Measurements from ENCODE around the gene USP19.

Gene USP19

DNA sequence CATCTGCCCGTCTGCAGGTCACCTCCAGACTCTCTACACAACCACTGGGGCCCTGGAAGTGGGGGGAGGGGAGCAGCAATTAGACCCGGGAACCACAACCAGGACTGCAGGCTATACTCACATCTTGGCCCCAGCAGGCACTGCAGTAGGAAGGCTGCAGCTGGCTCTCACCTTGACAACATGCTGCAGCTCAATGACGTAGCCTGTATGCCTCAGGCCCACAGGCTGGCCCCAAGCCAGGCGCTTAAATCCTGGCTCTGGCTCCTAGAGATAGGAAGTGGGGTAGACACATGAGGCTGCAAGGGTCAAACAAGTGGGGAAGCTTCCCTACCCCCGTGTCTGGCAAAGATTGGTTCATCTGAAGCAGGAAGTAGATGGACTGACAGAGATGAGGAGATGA, 22.2 kb downstream of the USP19 start:
- DNase-seq = no peak

DNA sequence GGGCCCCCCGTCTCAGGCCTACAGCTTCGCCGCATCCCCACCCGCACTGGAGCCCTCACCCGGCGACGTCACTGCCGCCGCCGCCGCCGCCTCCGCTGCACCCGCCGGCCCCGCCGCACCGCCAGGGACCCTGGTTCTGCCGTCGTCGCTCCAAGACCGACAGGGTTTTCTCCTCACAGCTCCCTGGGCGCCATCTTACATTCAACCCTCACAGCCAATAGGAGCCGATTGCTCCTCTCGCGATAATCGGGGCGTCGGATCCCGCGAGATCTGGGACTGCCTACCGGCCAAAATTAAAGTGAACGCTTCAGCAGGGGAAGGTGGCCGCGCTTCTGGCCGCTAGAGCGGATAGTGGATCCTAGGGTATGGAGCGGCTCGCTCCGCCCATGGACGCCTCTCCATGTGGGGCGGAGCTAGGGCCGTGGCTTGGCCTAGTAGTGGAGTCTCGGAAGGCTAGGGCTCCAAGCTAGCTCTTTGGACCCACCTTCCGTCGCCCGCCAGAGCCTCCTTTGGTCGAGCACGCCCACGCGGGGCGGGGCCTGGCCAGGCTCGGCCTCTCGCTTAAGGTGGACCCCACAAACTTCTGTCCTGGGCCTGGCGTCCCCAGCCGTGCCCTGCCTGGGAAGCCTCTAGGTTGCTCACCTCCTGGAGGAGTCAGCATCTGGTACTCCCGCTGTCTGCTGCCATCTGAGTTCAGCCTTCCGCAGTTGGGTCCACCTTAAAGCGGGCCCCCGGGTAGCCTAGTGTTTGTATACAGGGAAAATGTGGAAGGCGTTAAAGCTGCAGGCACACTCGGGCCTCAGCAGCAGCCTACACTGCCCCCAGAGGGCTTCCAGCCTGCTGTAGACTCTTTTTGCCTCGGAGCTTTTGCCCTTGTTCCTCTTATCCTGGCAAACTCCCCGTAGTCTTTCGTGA, 26.5 kb downstream of the USP19 start, which contains the start of gene QRICH1:
QRICH1 (minus strand) TSS at position 219 of the 915 bp plus-strand sequence. CDS start 17,054 bp downstream, outside the sequence.
- peak; percentile 98 for DNase-seq

- DNase-seq = peak; percentile 90
Observed at GRCh38 chr3:49092938-49093852, 27.4 kb downstream of the USP19 start.

GRCh38 chr3:49081429-49081828, 39.2 kb downstream of the USP19 start:
- DNase-seq = no peak

- no peak for DNase-seq
Observed at GRCh38 chr3:49079270-49079669, 41.4 kb downstream of the USP19 start.

DNA sequence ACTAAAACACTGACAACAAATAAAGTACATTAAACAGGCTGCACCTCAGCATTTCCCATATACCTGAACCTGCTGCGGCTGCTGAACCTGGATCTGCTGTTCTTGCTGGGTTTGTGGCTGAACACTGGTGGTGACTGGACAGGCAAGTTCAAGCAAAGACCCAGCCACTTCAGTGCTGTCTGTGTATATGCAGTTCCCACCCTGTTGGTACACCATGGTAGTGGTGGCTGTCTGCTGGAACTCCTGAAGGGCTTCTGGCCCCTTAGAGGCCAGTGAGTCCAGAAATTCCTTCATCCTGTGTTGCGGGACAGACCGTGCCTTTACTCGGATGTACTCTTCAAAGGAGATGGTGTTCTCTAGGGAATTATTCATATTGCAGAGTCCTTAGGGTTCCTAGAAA, 44.0 kb downstream of the USP19 start:
- DNase-seq = no peak

DNA sequence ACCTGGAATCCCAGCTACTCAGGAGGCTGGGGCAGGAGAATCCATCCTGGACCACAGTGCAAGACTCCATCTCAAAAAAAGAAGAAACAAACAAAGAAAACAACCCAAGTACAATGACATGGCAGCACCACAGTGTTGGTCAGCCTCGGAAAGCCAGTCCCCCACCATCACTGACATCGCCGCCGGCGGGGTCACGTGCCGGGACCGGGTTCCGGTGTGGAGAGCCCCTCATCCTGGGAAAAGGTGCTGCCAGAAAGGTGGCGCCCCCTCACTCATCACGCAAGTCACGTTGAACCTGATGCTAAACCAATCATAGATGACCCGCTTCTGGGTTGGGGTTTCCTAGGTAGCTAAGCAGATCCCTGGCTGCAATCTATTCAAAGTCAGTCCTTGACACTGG, 44.5 kb downstream of the USP19 start:
- DNase-seq = no peak

Measured in activated CD4-positive, alpha-beta T cell treated with anti-CD3 and anti-CD28 coated beads, Interleukin-2, Interleukin-6, amounts not matched to agents 100 ng/mL and 50 ng/mL, durations not matched to agents 16 hours and 8 hours (primary cell).